Measurements from ENCODE around the gene SLC25A21.

The SLC25A21 gene

DNA sequence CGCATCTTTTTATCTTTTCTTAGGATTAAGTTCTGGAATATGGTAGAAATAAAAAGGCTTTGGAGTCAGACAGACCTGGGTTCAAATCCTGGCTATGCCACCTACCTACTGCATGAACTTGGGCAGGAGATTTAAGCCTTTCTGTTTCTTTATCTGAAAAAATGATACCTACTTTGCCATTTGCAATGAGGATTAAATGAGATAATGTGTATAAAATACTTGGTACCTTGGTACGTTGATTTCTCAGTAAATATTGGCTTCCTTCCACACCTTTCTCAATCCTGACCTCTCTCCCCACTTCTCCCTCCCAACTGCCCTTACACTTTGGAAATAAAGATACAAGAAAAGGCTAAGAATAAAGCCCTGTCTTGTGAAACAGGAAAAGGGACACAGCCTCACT is 338.1 kb downstream of the SLC25A21 start:
- Mint-ChIP-seq H3K4me1 (no peaks in the 10 kb centered on the region), H3K9me3 (no peaks in the 10 kb centered on the region), H3K27ac (no peak overlapping the region), H3K36me3 (ENCODE audit: low read depth) (no peaks in the 10 kb centered on the region), H3K27me3 (ENCODE audit: low read depth) (peaks cover 3% of the 10 kb centered on the region), H3K4me3 (no peak overlapping the region)
- TF ChIP-seq, protein P1, sequence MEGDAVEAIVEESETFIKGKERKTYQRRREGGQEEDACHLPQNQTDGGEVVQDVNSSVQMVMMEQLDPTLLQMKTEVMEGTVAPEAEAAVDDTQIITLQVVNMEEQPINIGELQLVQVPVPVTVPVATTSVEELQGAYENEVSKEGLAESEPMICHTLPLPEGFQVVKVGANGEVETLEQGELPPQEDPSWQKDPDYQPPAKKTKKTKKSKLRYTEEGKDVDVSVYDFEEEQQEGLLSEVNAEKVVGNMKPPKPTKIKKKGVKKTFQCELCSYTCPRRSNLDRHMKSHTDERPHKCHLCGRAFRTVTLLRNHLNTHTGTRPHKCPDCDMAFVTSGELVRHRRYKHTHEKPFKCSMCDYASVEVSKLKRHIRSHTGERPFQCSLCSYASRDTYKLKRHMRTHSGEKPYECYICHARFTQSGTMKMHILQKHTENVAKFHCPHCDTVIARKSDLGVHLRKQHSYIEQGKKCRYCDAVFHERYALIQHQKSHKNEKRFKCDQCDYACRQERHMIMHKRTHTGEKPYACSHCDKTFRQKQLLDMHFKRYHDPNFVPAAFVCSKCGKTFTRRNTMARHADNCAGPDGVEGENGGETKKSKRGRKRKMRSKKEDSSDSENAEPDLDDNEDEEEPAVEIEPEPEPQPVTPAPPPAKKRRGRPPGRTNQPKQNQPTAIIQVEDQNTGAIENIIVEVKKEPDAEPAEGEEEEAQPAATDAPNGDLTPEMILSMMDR (IDR thresholded peaks at IDR 0.05; ENCODE audit: unreplicated experiment in 3 of 3), result no peak

DNA sequence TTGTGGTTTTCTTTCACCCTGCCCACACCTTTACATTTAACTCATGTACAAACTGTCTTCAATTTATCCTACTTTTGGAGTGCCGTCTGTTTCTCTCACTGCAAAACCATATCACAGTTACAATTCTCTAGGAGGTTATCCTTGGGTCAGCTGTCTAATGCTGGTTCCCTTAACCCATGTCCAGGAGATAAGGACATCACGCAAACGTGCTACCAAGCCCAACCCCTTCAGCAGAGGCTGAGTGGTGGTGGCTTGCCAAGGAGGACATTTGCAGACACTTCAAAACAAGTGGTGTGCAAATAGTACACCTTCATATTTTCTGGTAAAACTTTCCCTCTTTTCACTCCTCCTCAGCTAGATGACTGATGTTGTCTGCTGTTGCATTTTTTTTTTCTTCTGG is 342.9 kb downstream of the SLC25A21 start:
- H3K27me3 Mint-ChIP-seq (ENCODE audit: low read depth), result peaks cover 6% of the 10 kb centered on the region

DNA sequence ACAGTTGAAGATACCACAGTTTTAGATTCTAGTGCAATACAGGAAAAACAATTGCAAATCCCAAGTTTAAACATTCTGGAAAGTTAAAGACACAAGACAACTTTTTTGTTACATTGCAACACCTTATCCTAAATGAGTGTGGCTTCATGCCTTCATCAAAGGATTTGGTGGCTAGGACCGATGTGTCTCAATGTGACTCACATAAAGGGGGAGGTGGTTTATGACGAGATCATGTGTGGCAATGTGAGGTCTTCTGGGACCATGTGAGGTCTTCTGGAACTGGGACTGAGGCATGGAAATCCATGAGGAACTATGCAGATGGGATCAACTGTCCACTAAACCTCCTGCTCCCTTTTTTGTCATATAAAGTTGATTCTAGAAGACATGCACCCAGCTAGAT is 344.5 kb downstream of the SLC25A21 start:
- Mint-ChIP-seq H3K9me3 (no peaks in the 10 kb centered on the region), H3K27ac (no peak overlapping the region), H3K4me3 (no peak overlapping the region), H3K27me3 (ENCODE audit: low read depth) (peaks cover 9% of the 10 kb centered on the region), H3K4me1 (no peaks in the 10 kb centered on the region), H3K36me3 (ENCODE audit: low read depth) (no peaks in the 10 kb centered on the region)
- TF ChIP-seq, protein P1 (IDR thresholded peaks at IDR 0.05; ENCODE audit: unreplicated experiment in 3 of 3), result no peak

More for the DNA sequence above, 342.9 kb downstream of the SLC25A21 start:
- Mint-ChIP-seq H3K36me3 (ENCODE audit: low read depth) (no peaks in the 10 kb centered on the region), H3K4me3 (no peak overlapping the region), H3K27ac (no peak overlapping the region), H3K4me1 (no peaks in the 10 kb centered on the region), H3K9me3 (no peaks in the 10 kb centered on the region)
- TF ChIP-seq, protein P1 (IDR thresholded peaks at IDR 0.05; ENCODE audit: unreplicated experiment in 3 of 3), result no peak

DNA sequence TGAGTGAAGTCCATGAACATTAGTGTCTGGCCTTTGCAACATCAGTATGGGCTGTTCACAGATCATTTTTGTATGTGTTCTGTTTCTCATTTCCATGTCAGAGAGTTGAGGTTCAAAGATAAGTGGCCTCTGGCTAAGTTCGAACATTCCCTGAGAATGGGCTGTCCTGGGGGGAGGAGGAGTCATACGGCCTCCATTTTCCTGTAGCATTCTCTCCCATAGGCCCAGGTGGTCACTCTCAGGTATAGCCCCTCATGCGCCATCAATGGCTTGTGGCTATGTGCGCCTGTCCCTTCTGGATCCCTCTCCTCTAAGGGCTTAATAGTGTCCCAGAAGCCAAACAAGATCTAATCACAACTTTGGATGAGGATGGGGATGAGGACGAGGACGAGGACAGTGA is 345.8 kb downstream of the SLC25A21 start:
- Mint-ChIP-seq H3K27me3 (ENCODE audit: low read depth) (peaks cover 9% of the 10 kb centered on the region), H3K4me3 (no peak overlapping the region), H3K36me3 (ENCODE audit: low read depth) (no peaks in the 10 kb centered on the region), H3K4me1 (no peaks in the 10 kb centered on the region), H3K9me3 (no peaks in the 10 kb centered on the region), H3K27ac (no peak overlapping the region)
- TF ChIP-seq, protein P1 (IDR thresholded peaks at IDR 0.05; ENCODE audit: unreplicated experiment in 3 of 3), result no peak

DNA sequence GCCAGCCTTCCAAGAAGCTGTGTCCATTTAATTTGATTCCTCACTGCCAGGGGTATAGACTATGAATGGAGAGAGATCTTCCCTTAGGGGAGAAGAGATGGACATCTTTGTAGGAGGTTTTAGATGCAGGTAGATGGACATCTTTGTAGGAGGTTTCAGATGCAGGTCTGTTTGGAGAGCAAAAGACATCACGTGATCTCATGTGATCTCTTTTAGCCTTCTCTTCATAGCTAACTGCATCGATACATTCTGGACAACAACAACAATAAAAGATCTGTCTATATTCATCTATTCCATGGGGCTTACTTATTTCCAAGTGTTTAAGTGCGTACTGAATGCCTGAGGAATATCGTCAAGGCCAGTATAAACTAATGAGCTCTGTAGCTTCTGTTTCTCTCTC is 347.6 kb downstream of the SLC25A21 start:
- TF ChIP-seq, protein P1 (IDR thresholded peaks at IDR 0.05; ENCODE audit: unreplicated experiment in 3 of 3), result no peak
- Mint-ChIP-seq H3K36me3 (ENCODE audit: low read depth) (no peaks in the 10 kb centered on the region), H3K9me3 (no peaks in the 10 kb centered on the region), H3K4me1 (no peaks in the 10 kb centered on the region), H3K27ac (no peak overlapping the region), H3K4me3 (no peak overlapping the region), H3K27me3 (ENCODE audit: low read depth) (peaks cover 9% of the 10 kb centered on the region)

DNA sequence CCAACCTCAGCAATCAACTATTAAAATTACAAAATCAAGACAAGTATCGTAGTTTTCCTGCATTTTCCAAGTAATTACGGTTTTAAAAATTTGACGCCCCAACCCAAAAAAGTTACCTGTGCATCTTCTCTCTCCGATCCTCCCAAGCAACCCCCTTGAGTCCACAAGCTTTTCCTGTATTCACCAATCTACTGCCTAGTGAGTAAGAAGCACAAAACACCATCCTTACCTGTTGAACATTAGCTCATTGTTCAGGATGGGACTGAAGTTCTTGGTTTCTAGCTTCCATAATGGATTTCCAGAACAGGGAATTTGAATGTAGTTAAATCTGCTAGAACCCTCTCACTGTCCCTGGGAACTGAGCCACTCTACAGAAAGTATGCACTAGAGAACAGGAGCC is 348.8 kb downstream of the SLC25A21 start:
- Mint-ChIP-seq H3K36me3 (ENCODE audit: low read depth) (no peaks in the 10 kb centered on the region), H3K27ac (no peak overlapping the region), H3K27me3 (ENCODE audit: low read depth) (peaks cover 3% of the 10 kb centered on the region), H3K9me3 (no peaks in the 10 kb centered on the region), H3K4me1 (no peaks in the 10 kb centered on the region), H3K4me3 (no peak overlapping the region)
- TF ChIP-seq, protein P1 (IDR thresholded peaks at IDR 0.05; ENCODE audit: unreplicated experiment in 3 of 3), result no peak

Data from nephron (organoid).